Measurements from ENCODE around the gene KLRC4.

The KLRC4 gene

GRCh38 chr12:10366875-10367274, 42.7 kb downstream of the KLRC4 start:
- no peak for DNase-seq

- DNase-seq: no peak
Observed at GRCh38 chr12:10365696-10366405, 43.7 kb downstream of the KLRC4 start.

GRCh38 chr12:10364815-10365622, 44.5 kb downstream of the KLRC4 start:
- peak; percentile 63 for DNase-seq

GRCh38 chr12:10363914-10364814, 45.4 kb downstream of the KLRC4 start:
- DNase-seq: no peak

GRCh38 chr12:10363658-10363913, 46.0 kb downstream of the KLRC4 start:
- no peak for DNase-seq

DNA sequence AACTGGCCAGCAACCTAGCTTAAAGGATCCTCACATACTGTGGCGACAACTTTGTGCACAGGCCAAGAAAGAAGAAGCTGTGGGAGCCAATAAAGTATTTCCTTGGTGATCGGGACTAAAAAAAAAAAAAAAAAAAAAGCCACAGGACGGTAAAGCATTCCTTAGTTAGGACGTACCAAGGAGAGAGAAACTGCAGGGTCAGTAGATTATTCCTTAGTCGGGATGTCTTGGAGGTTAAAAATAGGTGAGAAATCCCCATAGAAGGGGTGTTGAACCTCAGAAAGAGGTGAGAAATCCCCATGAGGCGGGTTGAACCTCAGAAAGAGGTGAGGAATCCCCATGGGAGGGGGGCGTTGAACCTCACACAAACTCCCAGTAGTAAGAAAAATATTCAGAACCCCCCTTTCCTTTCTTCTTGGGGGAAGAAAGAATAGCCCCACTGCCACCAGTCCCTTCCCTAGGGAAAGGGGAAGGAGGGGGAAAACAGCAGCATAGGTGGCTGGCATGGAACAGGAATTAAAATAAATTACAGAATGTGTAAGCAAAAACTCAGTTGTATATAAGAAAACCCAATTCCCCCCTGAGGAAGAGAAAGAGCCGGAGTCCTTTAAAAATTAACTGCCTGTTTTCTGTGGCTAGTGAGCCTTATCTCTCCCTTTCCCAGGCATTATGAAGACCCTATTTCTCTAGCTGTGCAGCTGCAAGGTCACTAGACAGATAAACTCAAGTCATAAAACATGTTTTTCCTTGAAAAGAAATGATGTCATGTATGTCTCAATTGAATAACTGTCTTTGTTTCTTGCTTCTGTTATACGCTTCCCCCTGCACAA, 46.5 kb downstream of the KLRC4 start:
- DNase-seq: no peak

DNA sequence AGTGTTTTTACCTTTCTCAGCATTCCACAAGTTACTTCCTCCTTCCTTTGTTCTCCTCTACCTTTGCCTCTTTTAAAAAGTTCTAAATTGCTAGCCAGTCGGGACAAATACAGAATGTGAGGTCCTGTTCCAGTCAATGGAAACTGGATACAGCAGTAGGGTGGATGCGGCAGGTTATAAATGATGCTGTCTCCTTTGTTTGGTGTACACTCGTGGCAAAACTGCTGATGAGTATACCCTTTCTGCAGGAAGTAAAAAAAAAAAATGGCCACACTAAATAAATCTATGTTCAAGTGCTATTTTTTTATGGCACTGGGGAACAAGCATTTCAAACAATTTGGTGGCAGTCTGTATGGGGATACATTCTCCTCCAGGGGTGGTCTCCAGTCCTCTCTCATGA, 47.2 kb downstream of the KLRC4 start:
- DNase-seq: no peak

GRCh38 chr12:10361622-10362021, 47.9 kb downstream of the KLRC4 start:
- DNase-seq: no peak

DNA sequence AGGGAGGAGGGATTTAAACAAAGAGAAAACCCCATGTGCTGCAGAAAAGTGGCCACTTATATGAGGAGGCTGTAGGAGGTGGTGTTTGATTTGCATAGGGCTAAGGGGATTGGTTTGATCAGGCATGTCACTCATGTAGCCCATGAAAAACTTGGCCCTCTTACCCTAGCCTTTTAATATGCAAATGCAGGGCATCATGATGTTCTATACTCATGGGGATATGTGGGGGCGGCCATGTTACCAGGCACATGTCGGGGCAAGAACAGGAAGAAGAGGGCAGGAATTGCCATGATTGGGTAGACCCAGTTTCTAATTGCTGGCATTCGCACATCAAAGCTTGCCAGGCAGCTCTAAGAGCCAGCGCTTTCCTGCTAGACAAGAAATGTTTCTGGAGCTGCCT, 48.5 kb downstream of the KLRC4 start:
- no peak for DNase-seq

DNA sequence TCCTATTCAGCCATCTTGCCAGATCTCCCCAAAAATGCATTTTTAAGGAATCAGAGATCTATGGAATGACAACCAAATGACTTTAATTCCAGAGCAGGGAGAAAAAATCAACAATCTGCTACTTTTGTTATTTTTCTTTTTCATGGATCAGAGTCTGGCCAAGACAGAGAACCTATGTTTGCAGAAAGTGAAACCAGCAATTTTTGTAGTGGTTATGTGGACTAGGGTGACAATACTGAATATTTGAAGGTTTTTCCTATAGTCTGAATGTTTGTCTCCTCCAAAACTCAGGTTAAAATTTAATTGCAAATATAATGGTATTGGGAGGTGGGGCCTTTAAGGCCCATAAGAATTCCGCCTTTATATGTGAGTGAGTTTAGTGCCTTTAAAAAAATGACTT, 50.6 kb downstream of the KLRC4 start:
- DNase-seq: no peak

- no peak for DNase-seq
Observed at GRCh38 chr12:10358131-10358530, 51.4 kb downstream of the KLRC4 start.
